DND-41 (cell line): Measurements from ENCODE around the gene MINAR2.

Source experiments
- ATAC-seq: fragments of 200-7000 bp; cut with Tn5 transposase; 3 replicates; pipeline ENCODE4 v1.9.1; 2021; ENCODE audit warnings: low read depth; ENCODE audit not compliant: insufficient read depth
- DNase-seq: peaks from one replicate; pipeline ENCODE4 v3.0.0-alpha.2; 2020
- H2AFZ ChIP-seq: 2 replicates; pipeline ENCODE4 v1.6.0; 2012; ENCODE audit warnings: low read depth, low read length
- H3K27ac ChIP-seq: 2 replicates; pipeline ENCODE4 v1.5.1; 2012; ENCODE audit warnings: low read length, inconsistent platforms
- H3K27me3 ChIP-seq: fragments of 200-600 bp; sonication (generic); 2 replicates; pipeline ENCODE4 v1.6.0; 2012; ENCODE audit warnings: low read length, mild to moderate bottlenecking, inconsistent platforms; ENCODE audit not compliant: insufficient read depth, poor library complexity
- H3K36me3 ChIP-seq: 2 replicates; pipeline ENCODE4 v1.5.1; 2012; ENCODE audit warnings: low read length, inconsistent platforms; ENCODE audit not compliant: insufficient read depth
- H3K4me1 ChIP-seq: 2 replicates; pipeline ENCODE4 v1.5.1; 2012; ENCODE audit warnings: mild to moderate bottlenecking, low read length; ENCODE audit not compliant: insufficient read depth
- H3K4me2 ChIP-seq: 2 replicates; pipeline ENCODE4 v1.6.0; 2012; ENCODE audit warnings: mild to moderate bottlenecking, moderate library complexity, low read length, inconsistent platforms; ENCODE audit not compliant: insufficient read depth
- H3K4me3 ChIP-seq, 2 experiments: fragments of 200-600 bp in 1 of 2; shearing (Covaris generic) in 1 of 2; 2 replicates each; pipeline ENCODE4 v1.5.1; 2012 to 2016; ENCODE audit warnings: inconsistent platforms in 2 of 2, low read length in 2 of 2, mild to moderate bottlenecking in 2 of 2, low read depth in 1 of 2, moderate library complexity in 1 of 2
- H3K79me2 ChIP-seq: 2 replicates; pipeline ENCODE4 v1.6.0; 2012; ENCODE audit warnings: low read length, inconsistent platforms; ENCODE audit not compliant: insufficient read depth
- H3K9ac ChIP-seq: 2 replicates; pipeline ENCODE4 v1.6.0; 2012; ENCODE audit warnings: low read depth, mild to moderate bottlenecking, inconsistent platforms, low read length, moderate library complexity
- H3K9me3 ChIP-seq: 2 replicates; pipeline ENCODE4 v1.5.1; 2012; ENCODE audit warnings: low read length, moderate library complexity, mild to moderate bottlenecking, inconsistent platforms; ENCODE audit not compliant: insufficient read depth, severe bottlenecking
- H4K20me1 ChIP-seq: 2 replicates; pipeline ENCODE4 v1.6.0; 2012; ENCODE audit warnings: low read length; ENCODE audit not compliant: insufficient read depth
- CTCF ChIP-seq: IDR thresholded peaks from 2 replicates; pipeline ENCODE4 v1.5.1; 2012; ENCODE audit warnings: borderline replicate concordance, low read length, moderate library complexity, mild to moderate bottlenecking; ENCODE audit not compliant: poor library complexity, severe bottlenecking; ENCODE audit errors: extremely low read depth
- EZH2 ChIP-seq: IDR thresholded peaks from 3 replicates; pipeline ENCODE4 v1.6.1; 2012; ENCODE audit warnings: borderline replicate concordance, low read depth, mild to moderate bottlenecking, moderate library complexity, low read length, inconsistent platforms; ENCODE audit not compliant: severe bottlenecking

Gene MINAR2

GRCh38 chr5:129781594-129781993, 33.7 kb downstream of the MINAR2 start:
- no peaks in the 10 kb centered on the region for H3K36me3 ChIP-seq
- no peaks in the 10 kb centered on the region for H3K79me2 ChIP-seq
- H3K27me3 ChIP-seq: no peaks in the 10 kb centered on the region
- DNase-seq (no peak), ATAC-seq (no peak)
- H3K27ac ChIP-seq: no peak overlapping the region
- no peak overlapping the region for H3K4me2 ChIP-seq
- H3K4me1 ChIP-seq: no peaks in the 10 kb centered on the region
- no peak overlapping the region for H3K9ac ChIP-seq
- H4K20me1 ChIP-seq: no peaks in the 10 kb centered on the region
- no peak overlapping the region for H2AFZ ChIP-seq
- TF ChIP-seq CTCF: no peak
- no peak for TF ChIP-seq EZH2
- H3K9me3 ChIP-seq: no peaks in the 10 kb centered on the region
- no peak overlapping the region for H3K4me3 ChIP-seq

GRCh38 chr5:129803403-129803802, 55.5 kb downstream of the MINAR2 start:
- H3K9me3 ChIP-seq: no peaks in the 10 kb centered on the region
- no peaks in the 10 kb centered on the region for H3K36me3 ChIP-seq
- H3K4me3 ChIP-seq: no peak overlapping the region
- H3K9ac ChIP-seq: no peak overlapping the region
- no peaks in the 10 kb centered on the region for H3K27me3 ChIP-seq
- no peak overlapping the region for H3K4me2 ChIP-seq
- no peaks in the 10 kb centered on the region for H4K20me1 ChIP-seq
- H3K79me2 ChIP-seq: no peaks in the 10 kb centered on the region
- ATAC-seq: no peak
- H3K4me1 ChIP-seq: no peaks in the 10 kb centered on the region
- TF ChIP-seq CTCF (no peak), EZH2 (no peak)
- DNase-seq: no peak
- no peak overlapping the region for H3K27ac ChIP-seq
- H2AFZ ChIP-seq: no peak overlapping the region

GRCh38 chr5:129804705-129805104, 56.8 kb downstream of the MINAR2 start:
- no peak overlapping the region for H3K4me3 ChIP-seq
- H3K27me3 ChIP-seq: no peaks in the 10 kb centered on the region
- no peaks in the 10 kb centered on the region for H3K4me1 ChIP-seq
- no peaks in the 10 kb centered on the region for H3K36me3 ChIP-seq
- H3K9me3 ChIP-seq: no peaks in the 10 kb centered on the region
- TF ChIP-seq EZH2: no peak
- no peak for TF ChIP-seq CTCF
- no peak overlapping the region for H2AFZ ChIP-seq
- H3K27ac ChIP-seq: no peak overlapping the region
- H3K79me2 ChIP-seq: no peaks in the 10 kb centered on the region
- no peaks in the 10 kb centered on the region for H4K20me1 ChIP-seq
- ATAC-seq (no peak), DNase-seq (no peak)
- no peak overlapping the region for H3K9ac ChIP-seq
- no peak overlapping the region for H3K4me2 ChIP-seq
